ENCODE measurements around the gene WNT5B. TPM values are rescaled to one million over a fixed set of nuclear protein-coding genes. Genes with fewer than 3 reads are reported as not detected.

Gene WNT5B
- total RNA-seq, 1 donor from 2014 or later, result 0.79 TPM

DNA sequence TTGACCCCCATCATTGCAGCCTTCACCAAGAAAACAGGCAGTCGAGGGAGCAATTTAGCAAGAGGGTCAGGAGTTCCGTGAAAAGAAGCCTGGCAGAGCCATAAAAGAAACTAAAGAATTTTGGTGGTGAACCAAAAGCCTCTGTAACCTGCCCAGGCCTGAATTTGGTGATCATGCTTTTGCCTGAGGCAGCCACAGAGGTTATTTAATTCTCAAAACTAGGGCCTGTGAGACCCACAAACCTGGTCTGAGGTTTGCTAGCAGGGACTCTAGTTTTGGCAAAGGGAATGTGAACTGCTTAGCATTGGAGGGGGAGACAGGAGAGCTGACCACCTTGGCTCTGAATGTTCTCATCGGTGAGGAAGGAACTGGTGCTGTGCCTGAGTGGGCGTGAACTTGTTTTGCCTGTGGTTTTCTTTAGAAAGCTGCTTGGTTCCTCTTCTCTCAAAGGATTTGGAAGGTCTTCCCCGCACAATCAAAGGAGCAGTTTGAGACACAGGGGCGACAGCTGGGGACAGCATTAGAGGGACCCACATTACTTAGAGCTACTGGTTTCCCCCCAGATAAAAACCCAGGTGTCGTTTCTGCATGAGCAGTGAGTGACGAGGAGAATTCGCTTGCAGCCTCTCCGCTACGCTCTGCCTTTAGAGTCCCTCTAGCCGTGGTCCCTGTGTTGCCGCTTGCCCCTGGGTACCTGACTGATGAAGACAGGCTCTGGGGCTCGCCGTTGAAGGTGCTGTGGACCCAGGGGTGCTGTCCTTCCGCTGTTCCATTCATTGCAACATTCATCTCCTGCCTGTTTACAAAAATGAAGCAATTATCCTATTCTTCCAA lies 12.6 kb upstream of the WNT5B start:
- TF ChIP-seq, protein P1, sequence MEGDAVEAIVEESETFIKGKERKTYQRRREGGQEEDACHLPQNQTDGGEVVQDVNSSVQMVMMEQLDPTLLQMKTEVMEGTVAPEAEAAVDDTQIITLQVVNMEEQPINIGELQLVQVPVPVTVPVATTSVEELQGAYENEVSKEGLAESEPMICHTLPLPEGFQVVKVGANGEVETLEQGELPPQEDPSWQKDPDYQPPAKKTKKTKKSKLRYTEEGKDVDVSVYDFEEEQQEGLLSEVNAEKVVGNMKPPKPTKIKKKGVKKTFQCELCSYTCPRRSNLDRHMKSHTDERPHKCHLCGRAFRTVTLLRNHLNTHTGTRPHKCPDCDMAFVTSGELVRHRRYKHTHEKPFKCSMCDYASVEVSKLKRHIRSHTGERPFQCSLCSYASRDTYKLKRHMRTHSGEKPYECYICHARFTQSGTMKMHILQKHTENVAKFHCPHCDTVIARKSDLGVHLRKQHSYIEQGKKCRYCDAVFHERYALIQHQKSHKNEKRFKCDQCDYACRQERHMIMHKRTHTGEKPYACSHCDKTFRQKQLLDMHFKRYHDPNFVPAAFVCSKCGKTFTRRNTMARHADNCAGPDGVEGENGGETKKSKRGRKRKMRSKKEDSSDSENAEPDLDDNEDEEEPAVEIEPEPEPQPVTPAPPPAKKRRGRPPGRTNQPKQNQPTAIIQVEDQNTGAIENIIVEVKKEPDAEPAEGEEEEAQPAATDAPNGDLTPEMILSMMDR (IDR thresholded peaks at IDR 0.05; ENCODE audit: insufficient read depth, low read length, severe bottlenecking), result no peak
- Histone ChIP-seq H3K4me3 (ENCODE audit: low read depth, low read length) (no peak overlapping the region), H3K36me3 (ENCODE audit: control insufficient read depth, insufficient read depth, low read length) (no peaks in the 10 kb centered on the region), H3K27me3 (ENCODE audit: control insufficient read depth, insufficient read depth, low read length) (no peaks in the 10 kb centered on the region)
- DNase-seq (ENCODE audit: low read depth), result peak; percentile 71
- FAIRE-seq, result no peak

DNA sequence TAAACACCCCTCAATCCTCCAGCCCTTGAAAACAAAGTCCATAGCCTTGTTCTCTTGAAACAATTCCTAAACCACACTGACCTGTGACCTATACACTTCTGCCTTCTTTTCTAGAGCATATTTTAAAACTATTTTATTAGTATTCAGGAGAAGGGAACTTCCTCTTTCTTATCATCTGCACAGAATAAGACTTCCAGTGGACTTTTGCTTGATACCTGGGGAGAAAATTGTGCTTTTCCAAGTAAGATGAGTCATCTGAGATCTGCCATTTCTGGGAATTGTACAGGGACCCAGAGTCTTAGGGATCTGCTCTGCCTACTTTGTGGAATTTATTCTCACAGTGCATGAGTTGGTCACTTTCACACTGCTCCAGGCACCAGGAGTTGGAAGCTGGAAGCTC lies 10.5 kb upstream of the WNT5B start:
- FAIRE-seq (no peak), DNase-seq (ENCODE audit: low read depth) (no peak)
- Histone ChIP-seq H3K27me3 (ENCODE audit: control insufficient read depth, insufficient read depth, low read length) (no peaks in the 10 kb centered on the region), H3K36me3 (ENCODE audit: control insufficient read depth, insufficient read depth, low read length) (no peaks in the 10 kb centered on the region), H3K4me3 (ENCODE audit: low read depth, low read length) (no peak overlapping the region)
- TF ChIP-seq, protein P1 (IDR thresholded peaks at IDR 0.05; ENCODE audit: insufficient read depth, low read length, severe bottlenecking), result no peak

- Histone ChIP-seq H3K36me3 (ENCODE audit: control insufficient read depth, insufficient read depth, low read length) (no peaks in the 10 kb centered on the region), H3K4me3 (ENCODE audit: low read depth, low read length) (no peak overlapping the region), H3K27me3 (ENCODE audit: control insufficient read depth, insufficient read depth, low read length) (no peaks in the 10 kb centered on the region)
- TF ChIP-seq, protein P1 (IDR thresholded peaks at IDR 0.05; ENCODE audit: insufficient read depth, low read length, severe bottlenecking), result no peak
- DNase-seq (ENCODE audit: low read depth) (no peak), FAIRE-seq (no peak)
Measured at GRCh38 chr12:1619159-1619558, 9.9 kb upstream of the WNT5B start.

- no peak for FAIRE-seq
- no peaks in the 10 kb centered on the region for H3K27me3 ChIP-seq (ENCODE audit: control insufficient read depth, insufficient read depth, low read length)
- no peak for DNase-seq (ENCODE audit: low read depth)
- no peak overlapping the region for H3K4me3 ChIP-seq (ENCODE audit: low read depth, low read length)
- no peaks in the 10 kb centered on the region for H3K36me3 ChIP-seq (ENCODE audit: control insufficient read depth, insufficient read depth, low read length)
- TF ChIP-seq, protein P1 (IDR thresholded peaks at IDR 0.05; ENCODE audit: insufficient read depth, low read length, severe bottlenecking), result no peak
Measured at GRCh38 chr12:1619587-1619986, 9.4 kb upstream of the WNT5B start.

DNA sequence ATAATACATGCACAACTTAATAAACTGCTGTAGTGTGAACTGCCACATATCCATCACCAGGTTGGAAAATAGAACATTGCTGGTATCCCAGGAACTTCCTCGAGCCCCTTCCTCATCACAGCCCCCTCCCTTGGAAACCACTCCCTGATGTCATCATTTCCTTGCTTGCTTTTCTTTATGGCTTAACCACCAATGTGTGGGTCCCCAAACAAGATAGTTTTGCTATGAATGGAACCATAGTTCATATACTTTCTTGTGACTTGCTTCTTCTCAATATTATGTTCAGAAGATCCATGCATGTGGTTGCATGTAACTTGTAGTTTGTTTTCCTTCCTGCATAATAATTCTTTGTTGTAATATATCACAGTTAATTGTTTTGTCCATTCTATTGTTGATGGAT lies 8.9 kb upstream of the WNT5B start:
- DNase-seq (ENCODE audit: low read depth) (no peak), FAIRE-seq (no peak)
- Histone ChIP-seq H3K4me3 (ENCODE audit: low read depth, low read length) (no peak overlapping the region), H3K27me3 (ENCODE audit: control insufficient read depth, insufficient read depth, low read length) (no peaks in the 10 kb centered on the region), H3K36me3 (ENCODE audit: control insufficient read depth, insufficient read depth, low read length) (no peaks in the 10 kb centered on the region)
- TF ChIP-seq, protein P1 (IDR thresholded peaks at IDR 0.05; ENCODE audit: insufficient read depth, low read length, severe bottlenecking), result no peak

GRCh38 chr12:1622406-1622805 lies 6.6 kb upstream of the WNT5B start:
- no peaks in the 10 kb centered on the region for H3K36me3 ChIP-seq (ENCODE audit: control insufficient read depth, insufficient read depth, low read length)
- TF ChIP-seq, protein P1 (IDR thresholded peaks at IDR 0.05; ENCODE audit: insufficient read depth, low read length, severe bottlenecking), result no peak
- FAIRE-seq (no peak), DNase-seq (ENCODE audit: low read depth) (no peak)
- no peak overlapping the region for H3K4me3 ChIP-seq (ENCODE audit: low read depth, low read length)
- no peaks in the 10 kb centered on the region for H3K27me3 ChIP-seq (ENCODE audit: control insufficient read depth, insufficient read depth, low read length)

All from bronchial epithelial cell (primary cell).